Breast epithelium (tissue), 4 donors: Measurements from ENCODE around the gene TMEM161B. TPM values are rescaled to one million over a fixed set of nuclear protein-coding genes. Genes with fewer than 3 reads are reported as not detected.

Experiments
- DNase-seq, 2 donors: peaks; one replicate each; pipeline ENCODE4 v3.0.0-alpha.2; 2019; ENCODE audit warnings: low spot score in 2 of 2
- H3K27ac ChIP-seq, 2 donors: fragments of 200-600 bp; sonication (generic) in 1 of 2; one replicate each; pipeline ENCODE4 v1.5.1; 2016 to 2019; ENCODE audit warnings: mild to moderate bottlenecking in 1 of 2
- H3K27me3 ChIP-seq, 2 donors: fragments of 200-600 bp; sonication (generic) in 1 of 2; one replicate each; pipeline versions ENCODE4 v1.5.1 to v1.6.0; 2017 to 2019; ENCODE audit warnings: control low read depth in 1 of 2, mild to moderate bottlenecking in 1 of 2
- H3K36me3 ChIP-seq: fragments of 200-600 bp; one replicate; pipeline ENCODE4 v1.5.1; 2019
- H3K4me1 ChIP-seq, 2 donors: fragments of 200-600 bp; sonication (generic); one replicate each; pipeline ENCODE4 v1.5.1; 2016 to 2019; ENCODE audit warnings: control low read depth in 1 of 2
- H3K4me3 ChIP-seq, 3 donors: fragments of 200-600 bp; sonication (generic); 1 replicate in 2 of 3; 2 replicates in 1 of 3; pipeline ENCODE4 v1.5.1; 2016 to 2019; ENCODE audit warnings: mild to moderate bottlenecking in 3 of 3, moderate library complexity in 2 of 3
- H3K9me3 ChIP-seq, 2 donors: fragments of 200-600 bp; sonication (generic) in 1 of 2; one replicate each; pipeline ENCODE4 v1.5.1; 2016 to 2019; ENCODE audit warnings: control low read depth in 1 of 2
- CTCF ChIP-seq, 3 donors: fragments of 450-650 bp; IDR thresholded peaks; one replicate each; pipeline ENCODE4 v1.5.1; 2016 to 2017; ENCODE audit warnings: antibody characterized with exemption in 3 of 3, mild to moderate bottlenecking in 3 of 3, moderate library complexity in 3 of 3
- POLR2A ChIP-seq: fragments of 450-650 bp; IDR thresholded peaks from one replicate; pipeline ENCODE4 v1.6.1; 2016; ENCODE audit warnings: antibody characterized with exemption, mild to moderate bottlenecking, moderate library complexity
- POLR2AphosphoS5 ChIP-seq, 3 donors: sonication (generic); formaldehyde crosslinking; IDR thresholded peaks; one replicate each; pipeline ENCODE4 v1.6.1; 2017; ENCODE audit warnings: antibody characterized with exemption in 3 of 3
- intact Hi-C: fragments of 100-400 bp; cut with DNase I; formaldehyde crosslinking; loops from one replicate; pipeline ENCODE4 v1.15.1; 2023; ENCODE audit warnings: low total_unique reads
- total RNA-seq, 3 donors: library from RNA; depleted of rRNA; stranded (reverse); fragments of >200 nt; gene quantifications; one replicate each; pipeline ENCODE4 v1.1.0, GENCODE V29; 2016

TMEM161B gene
- total RNA-seq, 3 donors from 2014 or later, result 13.1 to 31.8 (median 28.5) TPM

DNA sequence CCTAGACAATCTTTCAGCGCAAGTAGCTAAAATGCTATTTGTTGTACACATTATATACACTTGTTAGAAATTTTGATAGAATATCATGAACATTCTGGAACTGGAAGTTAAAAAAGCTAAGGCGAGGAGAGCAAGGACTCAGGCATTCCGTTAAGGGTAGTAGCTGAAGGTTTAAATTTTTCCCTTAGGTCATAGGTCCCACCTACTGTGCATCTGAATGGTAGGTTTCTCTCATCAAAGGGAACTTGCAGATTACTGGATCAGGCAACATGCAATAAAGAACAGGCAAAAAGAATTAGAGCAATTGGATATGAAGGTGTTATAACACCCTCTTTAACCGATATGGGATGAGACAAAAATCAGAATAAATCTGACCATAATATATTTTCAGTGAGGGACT lies 32.8 kb downstream of the TMEM161B start:
- Histone ChIP-seq H3K9me3 (no peaks in the 10 kb centered on the region), H3K4me1 (no peaks in the 10 kb centered on the region), H3K36me3 (no peaks in the 10 kb centered on the region), H3K4me3 (no peak overlapping the region), H3K27me3 (no peaks in the 10 kb centered on the region), H3K27ac (no peak overlapping the region)
- intact Hi-C loops, result no loop called here
- no peak for DNase-seq
- TF ChIP-seq POLR2A, result no peak
- no peak for TF ChIP-seq CTCF (IDR thresholded peaks at IDR 0.05)
- no peak for TF ChIP-seq POLR2AphosphoS5 (IDR thresholded peaks at IDR 0.05)

- TF ChIP-seq CTCF (IDR thresholded peaks at IDR 0.05) (no peak), POLR2A (no peak)
- H3K36me3 ChIP-seq, result no peaks in the 10 kb centered on the region
- intact Hi-C loops, result no loop called here
- no peaks in the 10 kb centered on the region for H3K4me1 ChIP-seq
- H3K9me3 ChIP-seq, result no peaks in the 10 kb centered on the region
- H3K27me3 ChIP-seq, result no peaks in the 10 kb centered on the region
- no peak overlapping the region for H3K4me3 ChIP-seq
- no peak for DNase-seq
- no peak overlapping the region for H3K27ac ChIP-seq
Observed at GRCh38 chr5:88235346-88235745, 33.3 kb downstream of the TMEM161B start.

DNA sequence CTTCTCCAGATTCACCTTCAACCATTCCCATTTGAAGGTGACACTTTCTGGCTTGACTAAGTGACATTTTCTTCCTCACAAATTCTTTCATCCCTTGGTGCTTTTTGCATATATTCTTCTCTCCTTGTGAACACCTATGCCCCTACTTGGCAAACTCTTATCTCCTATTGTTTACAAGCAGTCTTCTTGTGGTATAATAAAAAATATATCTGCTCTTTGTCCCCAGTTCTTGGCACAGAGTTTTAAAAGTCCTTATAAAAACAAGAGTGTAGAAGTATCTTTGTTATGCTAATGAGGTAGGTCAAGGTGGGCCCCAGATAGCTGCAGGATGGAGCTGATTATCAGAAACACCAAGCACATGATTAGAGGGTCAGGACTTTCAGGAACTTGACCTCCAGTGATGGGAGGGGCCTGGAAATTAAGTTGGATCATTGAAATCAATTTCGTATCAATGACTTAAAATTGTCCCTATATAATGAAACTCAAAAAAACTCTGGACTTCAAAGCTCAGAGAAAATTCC lies 38.0 kb downstream of the TMEM161B start:
- no peaks in the 10 kb centered on the region for H3K4me1 ChIP-seq
- DNase-seq, result no peak
- H3K9me3 ChIP-seq, result no peaks in the 10 kb centered on the region
- no peaks in the 10 kb centered on the region for H3K27me3 ChIP-seq
- H3K36me3 ChIP-seq, result no peaks in the 10 kb centered on the region
- H3K27ac ChIP-seq, result no peak overlapping the region
- TF ChIP-seq POLR2AphosphoS5 (IDR thresholded peaks at IDR 0.05) (no peak), CTCF (IDR thresholded peaks at IDR 0.05) (no peak), POLR2A (no peak)
- H3K4me3 ChIP-seq, result no peak overlapping the region
- intact Hi-C loops, result no loop called here

- Histone ChIP-seq H3K36me3 (no peaks in the 10 kb centered on the region), H3K27me3 (no peaks in the 10 kb centered on the region), H3K4me3 (no peak overlapping the region), H3K4me1 (no peaks in the 10 kb centered on the region), H3K9me3 (no peaks in the 10 kb centered on the region), H3K27ac (no peak overlapping the region)
- intact Hi-C loops, result loop anchor here (10.0 kb wide), 1 partner anchor 98 kb away; no protein-coding TSS in a partner anchor
- DNase-seq, result no peak
- no peak for TF ChIP-seq POLR2AphosphoS5 (IDR thresholded peaks at IDR 0.05)
- TF ChIP-seq CTCF (IDR thresholded peaks at IDR 0.05), result no peak
- no peak for TF ChIP-seq POLR2A
Observed at GRCh38 chr5:88226881-88227450, 41.7 kb downstream of the TMEM161B start.

DNA sequence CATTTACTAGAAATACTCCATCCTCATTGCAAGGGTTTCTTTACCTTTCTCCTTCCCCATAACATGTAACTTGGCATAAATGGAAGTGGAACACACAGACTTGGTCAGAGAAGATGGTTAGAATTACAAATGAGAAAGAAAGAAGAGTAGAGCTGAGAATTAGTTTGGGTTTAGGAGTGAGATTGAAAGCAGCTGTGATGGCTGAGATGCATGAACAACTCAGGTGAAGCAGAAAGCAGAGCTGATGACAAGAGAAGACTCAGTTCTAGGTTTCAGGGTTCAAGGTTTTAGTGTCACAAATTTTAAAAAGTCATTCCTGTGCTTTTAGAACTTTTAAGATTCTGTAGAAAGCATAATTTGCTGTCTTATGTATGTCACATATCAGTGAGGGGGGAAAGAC lies 54.0 kb downstream of the TMEM161B start:
- Histone ChIP-seq H3K27me3 (no peaks in the 10 kb centered on the region), H3K4me1 (no peaks in the 10 kb centered on the region), H3K4me3 (no peak overlapping the region), H3K36me3 (no peaks in the 10 kb centered on the region), H3K27ac (no peak overlapping the region), H3K9me3 (no peaks in the 10 kb centered on the region)
- intact Hi-C loops, result no loop called here
- TF ChIP-seq POLR2A (no peak), POLR2AphosphoS5 (IDR thresholded peaks at IDR 0.05) (no peak), CTCF (IDR thresholded peaks at IDR 0.05) (no peak)
- DNase-seq, result no peak
